OCI-LY1 (cell line): ENCODE data around the gene MAPK12.
A peak's percentile ranks its signal among the peaks of the same experiment; 100 is the strongest.

Source experiments
- H2AFZ ChIP-seq: fragments of 200-600 bp; sonication (generic), shearing (Covaris generic); 2 replicates; pipeline ENCODE4 v1.6.0; 2014; ENCODE audit warnings: antibody characterized with exemption, mild to moderate bottlenecking, low read length
- H3F3A ChIP-seq: fragments of 200-600 bp; sonication (generic), shearing (Covaris generic); 2 replicates; pipeline ENCODE4 v1.6.0; 2014; ENCODE audit warnings: mild to moderate bottlenecking, antibody characterized with exemption, low read length, moderate library complexity; ENCODE audit not compliant: insufficient read depth
- H3K27ac ChIP-seq: fragments of 200-600 bp; sonication (generic); 2 replicates; pipeline ENCODE4 v1.5.1; 2014; ENCODE audit warnings: low read length, mixed run types, mild to moderate bottlenecking, low read depth; ENCODE audit not compliant: poor library complexity, severe bottlenecking
- H3K27me3 ChIP-seq: fragments of 200-600 bp; sonication (generic); 2 replicates; pipeline ENCODE4 v1.6.0; 2014; ENCODE audit warnings: antibody characterized with exemption, mild to moderate bottlenecking, low read length, moderate library complexity; ENCODE audit not compliant: insufficient read depth
- H3K36me3 ChIP-seq: fragments of 200-600 bp; sonication (generic); 2 replicates; pipeline ENCODE4 v1.6.1; 2014; ENCODE audit warnings: mild to moderate bottlenecking, antibody characterized with exemption, low read length, moderate library complexity, mixed read lengths; ENCODE audit not compliant: insufficient read depth
- H3K4me1 ChIP-seq: fragments of 200-600 bp; sonication (generic); 2 replicates; pipeline ENCODE4 v1.5.1; 2014; ENCODE audit warnings: mild to moderate bottlenecking, low read length, moderate library complexity; ENCODE audit not compliant: insufficient read depth, severe bottlenecking
- H3K4me2 ChIP-seq: fragments of 200-600 bp; sonication (generic), shearing (Covaris generic); 2 replicates; pipeline ENCODE4 v1.6.1; 2014; ENCODE audit warnings: low read length
- H3K4me3 ChIP-seq: fragments of 200-600 bp; sonication (generic); 2 replicates; pipeline ENCODE4 v1.5.1; 2014; ENCODE audit warnings: low read length, low read depth, mild to moderate bottlenecking, mixed read lengths; ENCODE audit not compliant: poor library complexity, severe bottlenecking
- H3K79me2 ChIP-seq: fragments of 200-600 bp; shearing (Covaris generic); 2 replicates; pipeline ENCODE4 v1.6.1; 2016; ENCODE audit warnings: mixed run types, low read length, mixed read lengths; ENCODE audit not compliant: insufficient read depth
- H3K9ac ChIP-seq: fragments of 200-600 bp; sonication (generic), shearing (Covaris generic); 2 replicates; pipeline ENCODE4 v1.6.1; 2014; ENCODE audit warnings: mild to moderate bottlenecking, low read length, mixed read lengths
- H3K9me2 ChIP-seq: fragments of 200-600 bp; sonication (generic), shearing (Covaris generic); 2 replicates; pipeline ENCODE4 v1.6.1; 2014; ENCODE audit warnings: low read depth, mild to moderate bottlenecking, low read length, mixed read lengths
- H3K9me3 ChIP-seq: fragments of 200-600 bp; shearing (Covaris generic); 2 replicates; pipeline ENCODE4 v1.6.1; 2014; ENCODE audit warnings: low read length, mixed read lengths
- H4K20me1 ChIP-seq: fragments of 200-600 bp; sonication (generic), shearing (Covaris generic); 2 replicates; pipeline ENCODE4 v1.6.0; 2016; ENCODE audit warnings: mild to moderate bottlenecking, low read length; ENCODE audit not compliant: insufficient read depth
- EZH2 ChIP-seq: fragments of 200-600 bp; sonication (generic), shearing (Covaris generic); IDR thresholded peaks from 2 replicates; pipeline ENCODE4 v1.8.0; 2017; ENCODE audit warnings: borderline replicate concordance, mixed run types, mild to moderate bottlenecking, antibody characterized with exemption, low read length, moderate library complexity, mixed read lengths
- TF ChIP-seq, protein P1 (sequence below): fragments of 200-600 bp; sonication (generic), shearing (Covaris generic); IDR thresholded peaks from 2 replicates; pipeline ENCODE4 v1.5.1; 2017; ENCODE audit warnings: mild to moderate bottlenecking, antibody characterized with exemption, low read length, moderate library complexity, mixed read lengths

MAPK12 gene

DNA sequence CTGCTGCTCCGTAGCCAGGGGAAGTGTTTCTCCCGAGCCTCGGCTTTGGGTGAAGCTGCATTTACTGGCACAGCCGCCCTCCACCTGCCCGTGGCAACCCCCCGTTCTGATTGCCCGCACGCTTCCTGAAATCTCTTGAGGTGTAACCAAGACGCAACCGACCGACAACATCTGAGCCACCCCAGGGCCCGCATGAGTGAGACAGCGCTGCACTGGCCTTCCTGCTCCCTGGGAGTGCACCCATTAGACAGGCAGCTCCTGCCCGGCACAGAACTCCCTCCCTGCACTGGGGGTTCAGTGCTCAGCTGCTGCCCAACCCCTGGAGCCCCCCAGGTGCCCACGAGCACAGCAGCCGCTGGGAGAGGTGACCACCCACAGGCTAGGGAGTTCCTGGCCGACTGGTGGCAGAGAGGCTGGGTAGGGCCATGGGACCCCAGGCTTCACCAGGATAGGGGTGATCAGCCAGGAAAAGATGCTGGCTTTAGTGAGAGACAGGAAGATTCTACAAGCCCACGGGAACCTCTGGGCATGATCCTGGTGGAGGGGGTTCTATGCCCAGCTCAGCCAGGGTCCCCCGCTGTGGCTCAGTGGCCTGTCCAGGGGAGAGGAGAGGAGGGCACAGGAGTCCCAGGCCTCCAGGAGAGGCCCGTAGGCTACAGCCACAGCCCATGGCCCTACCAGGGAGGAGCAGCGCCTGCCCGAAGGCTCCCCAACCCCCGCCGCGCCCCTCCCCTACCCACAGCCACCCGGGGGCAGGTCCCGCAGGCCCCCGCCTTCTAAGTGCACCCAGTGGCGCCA, 31.4 kb upstream of the MAPK12 start:
- peaks cover 19% of the 10 kb centered on the region for H3K4me1 ChIP-seq
- no peaks in the 10 kb centered on the region for H3K9me3 ChIP-seq
- no peaks in the 10 kb centered on the region for H3K36me3 ChIP-seq
- 0 out of 2 replicates have a peak, but pooled peaks cover 3% of the 10 kb centered on the region for H3F3A ChIP-seq
- no peak overlapping the region for H3K4me3 ChIP-seq
- TF ChIP-seq, protein P1, sequence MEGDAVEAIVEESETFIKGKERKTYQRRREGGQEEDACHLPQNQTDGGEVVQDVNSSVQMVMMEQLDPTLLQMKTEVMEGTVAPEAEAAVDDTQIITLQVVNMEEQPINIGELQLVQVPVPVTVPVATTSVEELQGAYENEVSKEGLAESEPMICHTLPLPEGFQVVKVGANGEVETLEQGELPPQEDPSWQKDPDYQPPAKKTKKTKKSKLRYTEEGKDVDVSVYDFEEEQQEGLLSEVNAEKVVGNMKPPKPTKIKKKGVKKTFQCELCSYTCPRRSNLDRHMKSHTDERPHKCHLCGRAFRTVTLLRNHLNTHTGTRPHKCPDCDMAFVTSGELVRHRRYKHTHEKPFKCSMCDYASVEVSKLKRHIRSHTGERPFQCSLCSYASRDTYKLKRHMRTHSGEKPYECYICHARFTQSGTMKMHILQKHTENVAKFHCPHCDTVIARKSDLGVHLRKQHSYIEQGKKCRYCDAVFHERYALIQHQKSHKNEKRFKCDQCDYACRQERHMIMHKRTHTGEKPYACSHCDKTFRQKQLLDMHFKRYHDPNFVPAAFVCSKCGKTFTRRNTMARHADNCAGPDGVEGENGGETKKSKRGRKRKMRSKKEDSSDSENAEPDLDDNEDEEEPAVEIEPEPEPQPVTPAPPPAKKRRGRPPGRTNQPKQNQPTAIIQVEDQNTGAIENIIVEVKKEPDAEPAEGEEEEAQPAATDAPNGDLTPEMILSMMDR, result no peak
- no peak for TF ChIP-seq EZH2
- no peaks in the 10 kb centered on the region for H4K20me1 ChIP-seq
- H3K4me2 ChIP-seq, result peak overlapping the region; percentile 34; the same call in 1 of the 2 replicates
- H3K27me3 ChIP-seq, result peaks cover 19% of the 10 kb centered on the region
- no peak overlapping the region for H3K9ac ChIP-seq
- no peak overlapping the region for H3K27ac ChIP-seq
- H3K79me2 ChIP-seq, result no peaks in the 10 kb centered on the region
- H3K9me2 ChIP-seq, result no peaks in the 10 kb centered on the region
- H2AFZ ChIP-seq, result no peak overlapping the region

DNA sequence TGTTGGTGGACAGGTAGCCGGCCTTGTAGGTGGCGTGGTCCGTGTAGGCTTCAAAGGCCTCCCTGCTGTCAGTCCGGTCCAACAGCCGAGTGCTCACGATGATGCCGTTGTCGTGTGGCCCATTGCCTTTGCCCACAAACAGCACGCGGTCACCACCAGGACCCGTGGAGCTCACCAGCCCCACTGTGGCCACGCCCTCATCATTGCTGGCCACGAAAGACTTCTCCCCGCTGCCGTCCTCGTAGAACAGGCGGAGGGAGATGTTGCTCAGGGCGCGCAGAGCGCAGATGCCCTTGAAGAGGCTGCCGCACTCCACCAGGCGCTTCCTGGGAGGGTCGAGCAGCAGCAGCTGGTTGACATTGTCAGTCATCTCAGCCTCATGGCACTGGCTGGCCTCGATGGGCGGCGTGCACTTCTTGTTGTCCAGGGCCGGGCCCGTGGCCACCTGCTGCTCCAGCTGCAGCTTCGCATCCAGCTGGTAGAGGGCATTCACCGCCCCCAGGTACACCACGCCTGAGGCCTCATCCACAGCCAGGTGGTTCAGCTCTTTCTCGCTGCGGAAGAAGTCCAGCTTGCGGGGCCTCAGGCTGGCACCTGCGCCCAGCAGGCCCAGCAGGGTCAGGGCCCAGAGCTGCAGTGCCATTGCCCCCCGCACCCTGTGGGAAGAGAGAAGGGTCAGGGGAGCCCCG, 28.6 kb upstream of the MAPK12 start:
- no peaks in the 10 kb centered on the region for H4K20me1 ChIP-seq
- no peaks in the 10 kb centered on the region for H3K79me2 ChIP-seq
- peaks cover 19% of the 10 kb centered on the region for H3K4me1 ChIP-seq
- H3K36me3 ChIP-seq, result no peaks in the 10 kb centered on the region
- no peak overlapping the region for H3K4me3 ChIP-seq
- H3K9me2 ChIP-seq, result no peaks in the 10 kb centered on the region
- TF ChIP-seq EZH2, result no peak
- TF ChIP-seq, protein P1, result no peak
- no peak overlapping the region for H3K27ac ChIP-seq
- peaks cover 29% of the 10 kb centered on the region for H3K27me3 ChIP-seq
- H3F3A ChIP-seq, result no peaks in the 10 kb centered on the region
- H3K9ac ChIP-seq, result no peak overlapping the region
- H3K4me2 ChIP-seq, result no peak overlapping the region
- no peak overlapping the region for H2AFZ ChIP-seq
- no peaks in the 10 kb centered on the region for H3K9me3 ChIP-seq

DNA sequence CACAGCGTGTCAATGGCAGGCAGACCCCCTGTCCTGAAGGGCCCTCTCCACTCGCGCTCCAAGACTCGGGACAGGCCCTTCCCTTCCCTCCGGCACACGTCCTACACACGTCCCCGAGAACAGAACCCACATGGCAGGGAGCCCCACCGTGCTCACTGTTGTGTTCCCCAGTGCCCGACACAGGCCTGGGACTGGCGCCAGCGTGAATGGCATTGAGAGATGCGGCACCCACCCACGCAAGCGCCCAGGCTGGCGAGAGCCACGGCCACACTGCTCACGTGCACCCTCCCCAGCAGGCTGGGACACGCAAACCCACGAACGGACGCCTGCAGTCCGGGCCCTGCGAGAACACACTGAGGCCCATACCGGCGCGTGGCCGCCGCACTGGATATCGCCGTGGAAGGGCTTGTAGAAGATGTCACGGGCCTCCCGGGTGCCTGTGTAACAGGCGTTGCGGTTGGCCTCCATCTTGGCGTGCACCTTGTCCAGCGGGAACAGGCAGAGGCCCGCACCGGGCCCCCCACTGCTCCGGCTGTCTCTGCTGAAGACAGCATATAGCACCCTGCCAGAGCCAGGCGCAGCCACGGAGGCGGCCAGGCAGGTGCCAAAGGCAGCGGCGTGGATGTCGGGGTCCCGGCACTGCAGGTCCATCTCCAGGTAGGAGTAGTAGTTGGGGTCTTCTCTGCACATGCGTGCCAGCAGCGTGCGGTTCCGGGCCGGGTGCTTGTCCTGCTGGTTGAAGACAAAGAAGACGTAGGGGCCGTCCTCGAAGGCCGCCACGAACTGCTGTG, 27.9 kb upstream of the MAPK12 start:
- no peaks in the 10 kb centered on the region for H3K9me2 ChIP-seq
- no peaks in the 10 kb centered on the region for H3F3A ChIP-seq
- no peak overlapping the region for H3K27ac ChIP-seq
- peaks cover 19% of the 10 kb centered on the region for H3K4me1 ChIP-seq
- peaks cover 26% of the 10 kb centered on the region for H3K27me3 ChIP-seq
- no peaks in the 10 kb centered on the region for H3K79me2 ChIP-seq
- H3K36me3 ChIP-seq, result no peaks in the 10 kb centered on the region
- no peak overlapping the region for H3K4me3 ChIP-seq
- H3K9ac ChIP-seq, result no peak overlapping the region
- no peaks in the 10 kb centered on the region for H3K9me3 ChIP-seq
- no peak overlapping the region for H2AFZ ChIP-seq
- H4K20me1 ChIP-seq, result no peaks in the 10 kb centered on the region
- TF ChIP-seq EZH2, result no peak
- TF ChIP-seq, protein P1, result no peak
- H3K4me2 ChIP-seq, result no peak overlapping the region
